PC-3 (cell line): ENCODE data around the gene TMEM52B. TPM values are rescaled to one million over a fixed set of nuclear protein-coding genes. Genes with fewer than 3 reads are reported as not detected.

Experiments
- ATAC-seq: fragments of 200-7000 bp; cut with Tn5 transposase; 2 replicates; pipeline ENCODE4 v1.9.1; 2020; ENCODE audit warnings: mild to moderate bottlenecking, moderate library complexity
- BruUV-seq: library from RNA; stranded (reverse); fragments of 400-500 nt; replicated peaks from 2 replicates; lab custom pipeline; 2021; lab: Mats Ljungman, UMichigan
- CTCF ChIA-PET: fragments of 300-600 bp; sonication (Branson Sonifier 250); formaldehyde crosslinking; loops from one replicate; lab custom pipeline; 2022; ENCODE audit warnings: antibody characterized with exemption; lab: Charles Lee
- POLR2A ChIA-PET: fragments of 300-600 bp; sonication (Branson Sonifier 250); formaldehyde crosslinking; loops from one replicate; lab custom pipeline; 2022; ENCODE audit warnings: antibody characterized with exemption; ENCODE audit not compliant: unreplicated experiment; lab: Charles Lee
- DNase-seq: peaks from one replicate; pipeline ENCODE4 v3.0.0-alpha.2; 2015
- H2AFZ ChIP-seq: fragments of 300-600 bp; sonication (generic); 2 replicates; pipeline ENCODE4 v1.6.0; 2016; ENCODE audit warnings: antibody characterized with exemption, low read length
- H3F3A ChIP-seq: fragments of 300-600 bp; sonication (generic); one replicate; pipeline ENCODE4 v1.6.0; 2017; ENCODE audit warnings: antibody characterized with exemption, low read length, control low read depth, mild to moderate bottlenecking; ENCODE audit not compliant: unreplicated experiment
- H3K27ac ChIP-seq: fragments of 300-600 bp; sonication (generic); 2 replicates; pipeline ENCODE4 v1.5.1; 2016; ENCODE audit warnings: mild to moderate bottlenecking, low read length
- H3K27me3 ChIP-seq: fragments of 300-600 bp; sonication (generic); 2 replicates; pipeline ENCODE4 v1.6.1; 2016; ENCODE audit warnings: low read length, mixed read lengths
- H3K36me3 ChIP-seq: fragments of 300-600 bp; sonication (generic); 2 replicates; pipeline ENCODE4 v1.6.1; 2016; ENCODE audit warnings: low read depth, mixed run types, low read length, mixed read lengths
- H3K4me1 ChIP-seq: fragments of 300-600 bp; sonication (generic); 2 replicates; pipeline ENCODE4 v1.5.1; 2016; ENCODE audit warnings: low read length; ENCODE audit not compliant: insufficient read depth
- H3K4me2 ChIP-seq: fragments of 300-600 bp; sonication (generic); 2 replicates; pipeline ENCODE4 v1.6.0; 2016; ENCODE audit warnings: low read length
- H3K4me3 ChIP-seq: fragments of 300-600 bp; sonication (generic); 2 replicates; pipeline ENCODE4 v1.5.1; 2016; ENCODE audit warnings: mild to moderate bottlenecking, low read length, mixed read lengths
- H3K79me2 ChIP-seq: fragments of 300-600 bp; sonication (generic); 2 replicates; pipeline ENCODE4 v1.6.1; 2017; ENCODE audit warnings: low read length, mixed read lengths
- H3K9ac ChIP-seq: fragments of 300-600 bp; sonication (generic); 2 replicates; pipeline ENCODE4 v1.6.0; 2016; ENCODE audit warnings: mild to moderate bottlenecking, low read length
- H3K9me2 ChIP-seq: fragments of 300-600 bp; sonication (generic); replicated peaks from 2 replicates; pipeline ENCODE4 v1.6.1; 2016; ENCODE audit warnings: mixed run types, low read length, mixed read lengths
- H3K9me3 ChIP-seq: fragments of 300-600 bp; sonication (generic); 2 replicates; pipeline ENCODE4 v1.6.1; 2016; ENCODE audit warnings: low read length, mixed read lengths
- H4K20me1 ChIP-seq: fragments of 300-600 bp; sonication (generic); 2 replicates; pipeline ENCODE4 v1.6.1; 2016; ENCODE audit warnings: low read length, mixed read lengths
- CTCF ChIP-seq: fragments of 300-600 bp; sonication (generic); conservative IDR thresholded peaks from 2 replicates; pipeline ENCODE4 v1.5.1; 2017; ENCODE audit warnings: antibody characterized with exemption, low read depth, mild to moderate bottlenecking, low read length
- EZH2 ChIP-seq: fragments of 300-600 bp; sonication (generic); IDR thresholded peaks from one replicate; pipeline ENCODE4 v1.6.1; 2017; ENCODE audit warnings: antibody characterized with exemption, mild to moderate bottlenecking, low read length; ENCODE audit not compliant: unreplicated experiment
- EZH2phosphoT487 ChIP-seq: fragments of 300-600 bp; sonication (generic); IDR thresholded peaks from 2 replicates; pipeline ENCODE4 v1.6.1; 2018; ENCODE audit warnings: mild to moderate bottlenecking, antibody characterized with exemption, low read length, borderline replicate concordance
- intact Hi-C: fragments of 100-400 bp; cut with micrococcal nuclease; formaldehyde crosslinking; loops from 2 replicates; pipeline ENCODE4 v1.9.0; 2023
- total RNA-seq: library from RNA; depleted of rRNA; stranded (reverse); fragments of >200 nt; gene quantifications from 2 replicates; pipeline ENCODE4 v1.2.3, GENCODE V29; 2014

Gene TMEM52B
- total RNA-seq, 1 experiment from 2014 or later, result not detected

GRCh38 chr12:10167599-10167998, 11.2 kb upstream of the TMEM52B start:
- intact Hi-C loops, result no loop called here
- POLR2A ChIA-PET, result no interaction called here

GRCh38 chr12:10169104-10169503, 9.7 kb upstream of the TMEM52B start:
- BruUV-seq, result no TSS peak
- intact Hi-C loops, result no loop called here
- CTCF ChIA-PET, result no interaction called here
- no peak overlapping the region for H2AFZ ChIP-seq
- H3K4me3 ChIP-seq, result no peak overlapping the region
- no peaks in the 10 kb centered on the region for H3F3A ChIP-seq
- H3K27me3 ChIP-seq, result no peaks in the 10 kb centered on the region
- no peaks in the 10 kb centered on the region for H4K20me1 ChIP-seq
- H3K4me1 ChIP-seq, result no peaks in the 10 kb centered on the region
- no peak overlapping the region for H3K4me2 ChIP-seq
- H3K27ac ChIP-seq, result no peak overlapping the region
- peak; percentile 38 for DNase-seq
- POLR2A ChIA-PET, result interaction anchor here (0.7 kb wide), 1 partner anchor 451 kb away, joined by 3 read pairs; no protein-coding TSS in a partner anchor
- no peak overlapping the region for H3K9ac ChIP-seq
- H3K9me3 ChIP-seq, result no peaks in the 10 kb centered on the region
- no peak for ATAC-seq
- TF ChIP-seq EZH2 (no peak), EZH2phosphoT487 (no peak), CTCF (no peak)
- H3K79me2 ChIP-seq, result no peaks in the 10 kb centered on the region
- H3K36me3 ChIP-seq, result no peaks in the 10 kb centered on the region
- H3K9me2 ChIP-seq, result no peaks in the 10 kb centered on the region

More at GRCh38 chr12:10167599-10167998, 11.2 kb upstream of the TMEM52B start:
- H3K9ac ChIP-seq, result no peak overlapping the region
- H4K20me1 ChIP-seq, result no peaks in the 10 kb centered on the region
- no peaks in the 10 kb centered on the region for H3K79me2 ChIP-seq
- H3K4me3 ChIP-seq, result no peak overlapping the region
- H3K4me1 ChIP-seq, result no peaks in the 10 kb centered on the region
- TF ChIP-seq CTCF (no peak), EZH2phosphoT487 (no peak), EZH2 (no peak)
- H2AFZ ChIP-seq, result no peak overlapping the region
- no TSS peak for BruUV-seq
- CTCF ChIA-PET, result no interaction called here
- H3F3A ChIP-seq, result no peaks in the 10 kb centered on the region
- ATAC-seq (no peak), DNase-seq (no peak)
- H3K9me2 ChIP-seq, result no peaks in the 10 kb centered on the region
- H3K4me2 ChIP-seq, result no peak overlapping the region
- no peaks in the 10 kb centered on the region for H3K9me3 ChIP-seq
- H3K36me3 ChIP-seq, result no peaks in the 10 kb centered on the region
- H3K27me3 ChIP-seq, result no peaks in the 10 kb centered on the region
- H3K27ac ChIP-seq, result no peak overlapping the region

GRCh38 chr12:10170216-10170615, 8.6 kb upstream of the TMEM52B start:
- H3K4me1 ChIP-seq, result no peaks in the 10 kb centered on the region
- no peak overlapping the region for H3K4me2 ChIP-seq
- H3K9me2 ChIP-seq, result no peaks in the 10 kb centered on the region
- no peak overlapping the region for H2AFZ ChIP-seq
- no peak overlapping the region for H3K27ac ChIP-seq
- H4K20me1 ChIP-seq, result no peaks in the 10 kb centered on the region
- no peaks in the 10 kb centered on the region for H3K36me3 ChIP-seq
- H3K27me3 ChIP-seq, result no peaks in the 10 kb centered on the region
- no peak overlapping the region for H3K4me3 ChIP-seq
- ChIA-PET POLR2A (no interaction called here), CTCF (no interaction called here)
- H3K79me2 ChIP-seq, result no peaks in the 10 kb centered on the region
- no peak for ATAC-seq
- H3F3A ChIP-seq, result no peaks in the 10 kb centered on the region
- no TSS peak for BruUV-seq
- no peak for TF ChIP-seq CTCF
- TF ChIP-seq EZH2, result no peak
- TF ChIP-seq EZH2phosphoT487, result no peak
- peak; percentile 38 for DNase-seq
- intact Hi-C loops, result no loop called here
- H3K9me3 ChIP-seq, result no peaks in the 10 kb centered on the region
- no peak overlapping the region for H3K9ac ChIP-seq
